GM18502 (cell line): ENCODE data around the gene MFF.
"Not testable (repeated sequence)": the region's sequence is repeated elsewhere in the genome, so short reads cannot be mapped to it uniquely, and the experiment has no call there.

Source experiments
- ATAC-seq: cut with Tn5 transposase; IDR thresholded peaks from one replicate; pipeline ENCODE4 v1.9.1; 2021; ENCODE audit warnings: mild to moderate bottlenecking; ENCODE audit not compliant: unreplicated experiment, poor library complexity

Gene MFF

DNA sequence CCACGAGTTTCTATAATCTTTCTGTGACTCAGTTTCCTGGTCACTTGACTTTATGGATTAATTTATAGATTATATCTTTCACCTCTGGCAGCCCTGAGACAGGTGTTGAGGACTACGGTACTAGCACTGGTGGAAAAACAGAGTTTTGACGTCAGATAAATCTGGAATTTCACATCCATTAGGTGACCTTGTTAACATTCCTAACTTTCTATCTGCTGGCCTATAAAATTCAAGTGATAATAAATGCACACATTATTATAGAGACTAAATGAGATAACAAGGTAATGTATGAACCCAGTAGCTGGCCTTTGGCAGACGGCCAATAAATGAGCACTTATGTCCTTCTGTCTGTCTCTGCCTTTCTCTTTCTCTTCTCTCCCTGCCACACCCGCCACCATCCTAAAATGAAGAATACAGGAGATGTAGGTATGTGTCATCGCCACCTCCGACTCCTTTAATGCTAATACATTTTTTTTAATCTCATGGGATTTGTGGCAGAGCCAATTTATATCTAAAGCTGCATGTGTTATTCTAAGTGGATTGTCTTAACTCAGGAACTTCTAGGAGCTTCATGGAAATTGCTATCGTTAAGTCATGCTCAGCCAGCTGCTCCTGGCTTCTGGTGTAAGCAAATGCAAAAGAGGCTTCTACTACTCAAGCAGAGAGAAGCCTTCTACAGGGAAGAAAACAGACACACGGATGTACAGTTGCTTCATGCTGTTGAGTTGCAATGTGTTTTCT is 51.8 kb downstream of the MFF start:
- ATAC-seq = no peak

DNA sequence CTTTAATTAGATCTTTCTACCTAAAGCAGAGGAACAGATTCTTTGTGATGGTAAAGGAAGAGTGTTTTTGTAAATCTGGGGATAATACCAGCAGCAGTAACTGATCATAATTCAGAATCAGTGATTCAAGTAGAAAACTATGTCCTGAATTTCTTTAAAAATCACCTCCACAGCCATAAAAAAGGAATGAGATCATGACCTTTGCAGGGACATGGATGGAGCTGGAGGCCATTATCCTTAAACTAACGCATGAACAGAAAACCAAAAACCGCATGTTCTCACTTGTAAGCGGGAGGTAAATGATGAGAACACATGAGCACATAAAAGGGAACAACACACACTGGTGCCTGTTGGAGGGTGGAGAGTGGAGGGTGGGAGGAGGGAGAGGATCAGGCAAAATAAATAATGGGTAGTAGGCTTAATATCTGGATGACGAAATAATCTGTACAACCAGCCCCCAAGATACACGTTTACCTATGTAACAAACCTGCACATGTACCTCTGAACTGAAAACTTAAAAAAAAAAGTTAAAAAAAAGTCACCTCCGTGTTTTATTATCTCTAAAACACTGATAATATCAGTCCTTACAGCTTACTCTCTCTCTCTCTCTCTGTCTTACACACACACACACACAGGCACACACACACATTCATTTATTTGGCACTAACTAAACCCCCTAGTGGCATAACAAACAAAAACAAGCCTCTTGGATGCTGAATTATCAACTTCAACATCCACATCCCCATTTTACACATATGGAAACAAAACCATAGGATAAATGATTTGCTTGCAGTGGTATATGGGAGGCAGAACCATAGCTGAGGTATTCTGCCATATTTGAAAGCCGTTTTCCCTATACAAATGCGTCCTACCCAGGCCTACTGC is 52.7 kb downstream of the MFF start:
- ATAC-seq = no peak

DNA sequence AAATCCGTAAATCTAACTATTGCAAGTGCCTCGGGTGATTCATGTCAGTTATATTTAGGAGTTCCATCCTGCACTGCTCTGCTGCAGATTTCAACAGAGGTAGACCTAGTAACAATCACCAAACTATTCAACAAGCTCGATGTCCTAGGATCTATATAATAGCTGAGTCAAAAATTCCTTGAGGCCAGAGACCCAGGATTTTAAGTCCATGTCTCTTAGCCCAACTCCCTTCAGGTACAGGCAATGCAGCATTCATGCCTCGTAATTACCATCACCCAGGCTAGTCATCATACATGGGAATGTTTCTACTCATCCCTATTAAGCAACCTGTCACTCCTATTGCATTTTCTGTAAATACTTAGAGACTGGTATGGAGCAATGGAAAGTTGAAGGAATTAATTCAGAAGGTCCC is 53.3 kb downstream of the MFF start:
- no peak for ATAC-seq

DNA sequence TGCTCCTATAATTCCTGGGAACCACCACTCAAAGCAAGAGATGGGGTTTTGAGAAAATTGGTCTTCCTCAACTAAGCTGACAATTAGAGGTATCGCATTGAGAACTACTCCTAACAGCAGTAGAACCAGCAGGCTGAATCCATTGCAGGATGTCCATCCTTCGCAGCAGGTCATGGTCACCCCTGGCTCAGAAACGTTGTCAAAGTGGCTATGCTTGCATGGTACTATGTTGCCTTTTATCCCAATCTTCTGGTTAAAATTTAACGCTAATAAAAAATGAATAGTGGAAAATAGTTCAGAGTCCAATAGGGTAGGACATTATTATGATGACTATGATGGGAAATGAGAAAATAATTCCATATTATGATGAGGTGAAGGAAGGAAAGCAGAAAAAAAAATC is 54.0 kb downstream of the MFF start, which contains the start of gene TM4SF20:
Gene TM4SF20, minus strand, starts transcription at position 212 of the 400 bp plus-strand sequence. Its CDS starts 38 bp downstream, at position 174.
- ATAC-seq = no peak

DNA sequence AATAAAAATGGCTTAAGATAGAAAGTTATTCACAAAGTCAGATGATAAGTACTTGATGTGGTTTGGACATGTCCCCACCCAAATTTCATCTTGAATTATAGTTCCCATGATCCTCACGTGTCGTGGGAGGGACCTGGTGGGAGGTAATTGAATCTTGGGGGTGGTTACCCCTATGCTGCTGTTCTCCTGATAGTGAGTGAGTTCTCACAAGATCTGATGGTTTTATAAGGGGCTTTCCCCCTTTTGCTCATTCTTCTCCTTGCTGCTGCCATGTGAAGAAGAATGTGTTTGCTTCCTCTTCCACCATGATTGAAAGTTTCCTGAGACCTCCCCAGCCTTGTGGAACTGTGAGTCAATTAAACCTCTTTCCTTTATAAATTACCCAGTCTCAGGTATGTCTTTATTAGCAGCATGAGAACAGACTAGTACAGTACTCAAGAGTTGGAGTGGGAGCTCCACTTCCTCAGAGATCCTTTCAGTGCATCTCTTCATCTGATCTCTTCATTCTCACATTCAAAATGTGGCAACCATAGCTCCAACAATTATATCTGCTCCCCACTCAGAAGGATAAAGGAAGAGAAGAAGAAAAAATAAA is 57.3 kb downstream of the MFF start:
- ATAC-seq = not testable (repeated sequence)

DNA sequence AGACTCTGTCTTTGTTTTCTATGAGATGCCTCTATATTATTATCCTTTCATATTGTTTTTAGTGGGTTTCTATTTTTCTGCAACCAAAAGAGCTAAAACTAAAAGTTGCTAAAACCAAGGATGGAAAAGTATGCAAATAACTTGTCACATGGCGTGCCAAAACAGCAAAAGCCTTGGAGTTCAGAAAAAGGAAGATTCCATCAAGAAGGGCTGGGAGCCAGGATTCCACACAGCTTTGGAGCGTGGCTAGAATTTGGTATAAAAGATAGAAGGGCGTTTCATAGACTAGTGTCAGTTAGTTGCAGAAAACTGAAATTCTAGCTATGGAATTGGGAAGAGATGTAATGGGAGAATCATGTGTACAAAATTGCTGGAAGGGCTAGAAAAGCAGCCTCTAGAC is 58.6 kb downstream of the MFF start:
- ATAC-seq = no peak

DNA sequence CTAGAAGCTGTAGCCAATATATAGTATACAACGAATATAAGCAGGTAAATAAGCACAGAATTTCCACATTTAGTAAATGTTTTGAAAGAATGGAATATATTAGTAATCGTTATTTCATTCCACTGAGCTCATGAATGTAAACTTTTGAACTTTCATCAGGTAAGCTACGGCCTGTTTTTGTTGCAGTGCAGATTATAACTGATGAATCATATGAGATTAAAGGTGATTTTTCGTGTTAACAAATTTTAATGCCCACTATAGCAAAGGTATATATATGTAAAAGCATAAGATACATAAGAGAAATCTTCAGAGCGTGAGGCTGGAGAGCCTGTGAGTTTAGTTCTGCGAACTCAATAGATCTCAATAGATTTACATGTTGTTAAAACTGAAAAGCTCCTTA is 61.6 kb downstream of the MFF start:
- no peak for ATAC-seq

DNA sequence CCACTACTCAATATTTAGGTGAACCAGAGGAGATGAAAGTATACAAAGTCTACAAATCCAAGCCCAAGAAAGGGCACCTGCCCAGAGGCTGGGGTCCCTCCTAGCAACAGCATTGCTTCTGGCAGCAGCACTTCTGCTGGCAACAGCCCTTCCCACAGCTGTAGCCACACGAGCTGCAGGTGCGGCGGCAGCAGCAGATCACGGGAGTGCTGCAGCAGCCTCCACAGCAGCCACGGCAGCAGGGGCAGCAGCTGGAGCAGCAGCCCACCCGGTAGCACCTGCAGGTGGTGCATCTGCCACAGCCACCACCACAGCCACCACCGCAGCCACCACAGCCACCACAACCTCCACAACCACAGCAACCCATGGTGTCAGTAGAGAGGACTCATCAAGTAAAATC is 62.5 kb downstream of the MFF start, which contains the start of gene SCYGR1:
Gene SCYGR1, minus strand, starts transcription at position 367 of the 400 bp plus-strand sequence. Its CDS starts 0 bp downstream, at position 367.
- ATAC-seq = not testable (repeated sequence)

DNA sequence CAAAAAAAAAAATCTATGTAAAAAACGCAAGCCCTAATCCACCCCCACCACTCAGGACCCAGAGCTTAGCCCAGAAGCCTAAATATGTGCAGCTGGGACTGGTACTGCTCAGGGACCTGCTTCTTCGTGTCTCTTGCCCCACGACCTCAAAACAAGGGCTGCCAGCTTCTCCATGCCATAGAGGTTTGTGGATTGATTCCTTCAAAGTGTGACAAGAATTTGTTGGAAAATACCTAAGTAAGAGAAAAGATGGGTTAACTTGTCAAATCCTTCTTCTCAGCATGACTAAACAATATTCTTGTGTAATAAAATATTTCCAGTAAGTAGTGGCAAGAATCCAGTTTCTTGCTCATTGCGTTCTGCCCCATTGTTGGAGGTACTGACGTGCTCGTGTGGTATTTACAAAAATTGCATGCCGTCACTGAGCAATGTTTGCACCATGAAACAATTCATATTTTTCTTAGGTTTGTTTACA is 63.5 kb downstream of the MFF start:
- ATAC-seq = no peak

DNA sequence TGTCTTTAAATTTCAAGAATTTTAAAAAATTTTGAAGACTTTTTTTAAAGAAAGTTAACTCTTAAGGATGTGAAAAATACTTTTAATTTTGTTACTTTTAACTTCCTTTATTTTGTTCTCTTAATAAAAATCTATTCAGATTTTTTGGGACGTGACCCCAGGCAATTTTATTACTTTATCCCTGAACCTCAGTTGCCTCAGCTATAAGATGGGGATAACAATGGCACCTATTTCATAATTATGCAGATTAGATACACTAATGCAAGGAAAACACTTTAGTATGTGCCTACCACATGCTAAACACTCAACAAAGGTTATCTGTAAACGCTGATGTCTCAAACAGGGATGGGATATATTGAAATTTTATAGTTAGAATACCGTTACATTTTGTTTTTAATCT is 64.2 kb downstream of the MFF start:
- no peak for ATAC-seq

DNA sequence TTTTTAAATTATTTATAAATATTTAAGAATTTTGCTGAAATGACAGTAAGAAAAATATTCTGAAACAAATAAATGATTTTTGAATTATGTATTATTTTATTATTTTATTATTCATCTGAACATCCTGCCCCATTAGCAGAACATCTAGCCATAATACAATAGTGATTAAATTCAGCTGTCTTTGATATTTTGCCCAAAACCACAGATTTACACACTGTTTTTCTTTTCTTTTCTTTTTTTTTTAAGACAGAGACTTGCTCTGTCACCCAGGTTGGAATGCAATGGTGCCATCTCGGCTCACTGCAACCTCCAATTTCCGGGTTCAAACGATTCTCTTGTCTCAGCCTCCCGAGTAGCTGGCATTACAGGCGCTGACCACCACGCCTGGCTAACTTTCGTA is 64.6 kb downstream of the MFF start:
- ATAC-seq = no peak

DNA sequence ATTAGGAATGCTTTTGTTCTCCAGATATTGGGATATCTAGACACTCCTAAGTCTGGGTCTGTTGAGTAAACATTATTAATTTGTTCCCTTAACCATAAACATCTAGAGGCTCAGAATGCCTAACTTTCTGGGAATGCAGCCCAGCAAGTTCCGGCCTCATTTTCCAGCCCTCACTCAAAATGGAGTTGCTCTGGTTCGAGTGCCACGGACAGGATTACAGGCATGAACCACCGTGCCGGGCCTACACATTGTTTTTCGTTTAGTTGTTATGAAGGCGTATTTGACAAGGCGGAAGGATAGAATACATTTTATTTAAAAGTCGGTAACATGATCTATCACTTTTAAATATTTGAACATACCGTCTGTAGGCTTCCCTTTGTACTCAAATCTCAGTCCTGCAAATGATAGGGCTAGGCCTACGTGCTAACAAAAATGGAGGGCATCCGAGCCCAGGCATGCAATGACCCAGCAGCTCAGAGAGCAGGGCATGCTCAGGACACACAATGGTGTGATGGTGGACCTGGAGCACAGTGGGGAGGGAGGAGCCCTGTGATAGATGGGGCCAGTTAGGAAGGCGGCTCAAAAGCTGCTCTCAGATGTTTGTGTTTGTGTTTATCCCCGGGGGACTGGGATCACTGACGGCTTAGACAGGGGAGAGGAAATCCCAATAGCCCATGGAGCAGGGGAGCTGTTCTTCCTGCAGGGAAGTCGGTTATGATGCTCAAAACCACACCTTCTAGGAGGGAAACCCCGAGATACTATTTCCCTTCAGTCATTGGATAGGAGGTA is 65.6 kb downstream of the MFF start:
- ATAC-seq = no peak

DNA sequence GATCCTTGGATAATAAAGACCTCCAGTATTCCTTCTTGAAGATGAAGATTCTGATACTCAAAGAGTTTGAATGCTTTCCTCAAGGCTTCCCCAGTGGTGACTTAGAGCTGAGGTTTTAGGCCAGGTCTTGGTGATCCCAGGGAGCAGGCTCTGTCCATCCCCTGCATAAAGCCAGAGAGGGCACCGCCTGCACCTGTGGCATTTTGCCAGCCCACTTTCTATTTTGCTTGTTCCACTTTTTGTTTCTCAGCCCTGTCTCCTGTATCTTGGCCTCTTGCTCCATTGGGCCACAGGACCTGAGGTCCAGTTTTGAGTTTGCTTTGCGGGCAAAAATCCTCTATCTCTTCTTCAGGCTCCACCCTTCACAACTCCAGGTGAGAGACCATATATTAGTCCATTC is 69.3 kb downstream of the MFF start:
- ATAC-seq = no peak

DNA sequence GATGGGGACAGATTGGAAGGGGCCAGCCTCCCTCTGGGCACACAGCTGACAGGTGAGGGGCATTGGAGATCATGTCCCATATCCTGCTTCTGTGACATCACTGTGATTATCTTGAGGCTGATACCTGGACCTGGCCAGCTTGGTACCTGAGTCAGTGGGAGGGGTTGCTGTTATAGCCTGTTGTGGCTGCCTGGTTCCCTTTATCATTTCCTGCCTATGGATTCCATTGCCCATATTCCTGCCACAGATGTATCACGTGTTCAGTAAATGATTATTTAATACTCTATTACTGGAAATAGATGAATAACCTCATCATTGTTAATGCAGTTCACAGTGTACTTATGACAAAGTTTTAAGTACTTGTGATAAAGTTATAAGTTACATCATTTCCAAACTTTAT is 70.5 kb downstream of the MFF start:
- no peak for ATAC-seq

DNA sequence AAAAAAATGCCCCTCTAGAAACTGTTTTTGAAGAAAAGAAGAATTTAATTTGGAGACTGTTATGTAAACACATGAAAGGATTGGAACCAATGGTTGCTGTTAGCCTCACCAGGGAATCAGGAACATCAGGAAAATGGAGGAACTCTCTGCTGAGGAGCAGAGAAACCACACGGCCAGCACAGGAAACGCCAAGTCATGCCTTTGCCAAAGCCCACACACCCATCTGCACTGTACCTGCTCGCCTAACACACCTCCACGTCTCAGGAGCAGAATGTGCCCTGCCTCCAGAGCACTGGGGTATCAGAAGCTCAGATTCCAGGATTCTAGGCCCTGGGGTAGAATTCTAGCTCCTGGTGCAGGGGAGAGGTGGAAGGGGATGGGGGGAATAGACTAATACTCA is 72.5 kb downstream of the MFF start:
- ATAC-seq = no peak

DNA sequence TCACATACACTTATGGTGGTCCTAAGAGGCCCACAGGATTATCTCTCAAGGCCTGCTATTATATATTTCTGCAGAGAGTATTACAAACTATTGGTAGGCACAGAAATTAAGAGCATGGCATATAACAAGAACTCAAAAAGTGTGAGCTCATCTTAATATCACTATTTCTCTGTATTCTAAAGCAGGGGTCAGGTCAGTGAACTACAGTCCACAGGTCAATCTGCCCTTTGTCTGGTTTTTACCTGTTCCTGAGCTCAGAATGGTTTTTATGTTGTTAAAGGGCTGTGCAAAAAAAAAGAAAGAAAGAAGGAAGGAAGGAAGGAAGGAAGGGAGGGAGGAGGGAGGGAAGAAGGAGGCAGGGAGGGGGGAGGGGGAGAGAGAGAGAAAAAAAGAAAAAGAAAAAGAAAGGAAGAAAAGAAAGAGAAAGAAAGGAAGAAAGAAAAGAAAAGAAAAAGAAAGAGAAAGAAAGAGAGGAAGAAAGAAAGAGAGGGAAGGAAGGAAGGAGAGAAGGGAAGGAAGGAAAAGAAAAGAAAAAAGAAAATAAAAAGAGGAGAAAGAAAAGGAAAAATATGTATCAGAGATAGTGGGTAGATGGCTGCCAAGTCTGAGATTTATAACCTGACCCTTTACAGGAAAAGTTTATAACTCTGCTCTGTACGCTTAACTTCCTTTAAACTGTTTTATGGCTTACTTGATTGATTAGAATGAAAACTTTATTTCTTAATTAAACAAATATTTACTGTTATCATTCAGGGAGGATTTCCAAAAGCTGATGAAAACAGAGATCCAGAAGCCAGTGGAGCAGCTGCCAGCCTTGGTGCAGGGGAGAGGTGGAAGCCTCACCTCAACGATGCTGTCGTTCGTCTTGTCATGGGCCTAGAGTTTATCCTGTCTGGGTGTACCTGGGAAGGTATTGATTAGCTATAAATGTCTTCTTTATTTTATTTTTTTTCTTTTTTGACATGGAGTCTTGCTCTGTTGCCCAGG is 73.9 kb downstream of the MFF start:
- no peak for ATAC-seq

DNA sequence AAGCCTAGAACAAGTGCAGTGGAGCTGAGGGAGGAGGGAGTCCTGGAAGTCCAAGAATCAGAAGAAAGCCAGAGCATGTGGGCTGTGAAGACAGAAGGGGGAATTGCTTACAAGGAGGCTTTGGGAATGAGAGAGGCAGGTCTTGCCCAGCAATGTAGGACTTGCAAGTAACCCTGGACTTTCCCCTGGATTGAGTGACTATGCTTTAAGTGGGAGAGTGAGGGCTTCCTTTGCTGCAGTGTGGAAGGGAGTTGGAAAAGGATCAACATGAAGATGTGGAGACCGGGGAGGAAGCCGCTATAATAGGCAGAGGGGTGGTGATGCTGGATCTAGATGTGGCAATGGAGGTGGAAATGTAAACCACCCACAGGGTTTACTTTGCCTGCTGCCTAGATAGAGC is 76.5 kb downstream of the MFF start:
- ATAC-seq = no peak

DNA sequence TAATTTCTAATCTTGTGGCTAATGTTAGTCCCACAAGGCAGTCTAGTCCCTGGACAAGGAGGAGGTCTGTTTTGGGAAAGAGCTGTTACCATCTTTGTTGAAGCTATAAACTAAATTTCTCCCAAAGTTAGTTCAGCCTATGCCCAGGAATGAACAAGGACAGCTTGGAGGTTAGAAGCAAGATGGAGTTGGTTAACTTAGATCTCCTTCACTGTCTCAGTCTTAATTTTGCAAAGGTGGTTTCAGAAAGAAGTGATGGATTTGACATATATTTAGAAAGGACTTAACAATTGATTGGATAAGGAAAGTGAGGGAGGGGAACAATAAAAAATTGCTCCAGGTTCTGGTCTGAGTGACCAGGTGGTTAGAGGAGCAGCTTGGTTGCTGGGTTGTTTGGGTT is 77.3 kb downstream of the MFF start:
- no peak for ATAC-seq

DNA sequence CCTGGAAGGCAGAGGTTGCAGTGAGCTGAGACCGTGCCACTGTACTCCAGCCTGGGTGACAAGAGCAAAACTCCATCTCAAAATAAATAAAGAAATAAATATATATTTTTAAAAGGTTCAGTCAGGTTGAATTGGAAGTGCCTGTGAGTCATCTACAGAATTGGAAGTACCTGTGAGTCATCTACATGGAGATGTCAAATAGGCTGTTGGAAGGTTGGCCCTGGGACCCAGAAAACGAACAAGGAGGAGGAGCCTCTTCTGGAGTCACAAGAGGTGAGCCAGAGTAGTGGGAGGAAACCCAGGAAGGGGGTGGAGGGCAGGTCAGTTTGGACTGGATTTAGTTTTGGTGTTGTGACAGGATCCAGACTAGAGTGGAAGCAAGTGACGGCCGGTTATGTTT is 77.9 kb downstream of the MFF start:
- ATAC-seq = no peak
